AG09309 (cell line): ENCODE data around the gene CLDN10.

Experiments used
- DNase-seq: peaks from one replicate; pipeline ENCODE4 v3.0.0-alpha.2; 2010; ENCODE audit warnings: low read depth
- H3K4me3 ChIP-seq: 2 replicates; pipeline ENCODE4 v1.5.1; 2011; ENCODE audit warnings: mild to moderate bottlenecking, low read depth, low read length, moderate library complexity; ENCODE audit not compliant: control insufficient read depth
- TF ChIP-seq, protein P1 (sequence below): IDR thresholded peaks from 2 replicates; pipeline ENCODE4 v1.5.1; 2011; ENCODE audit warnings: mild to moderate bottlenecking, low read depth, low read length, inconsistent platforms; ENCODE audit not compliant: insufficient read depth, control insufficient read depth; ENCODE audit errors: missing control alignments

Gene CLDN10

DNA sequence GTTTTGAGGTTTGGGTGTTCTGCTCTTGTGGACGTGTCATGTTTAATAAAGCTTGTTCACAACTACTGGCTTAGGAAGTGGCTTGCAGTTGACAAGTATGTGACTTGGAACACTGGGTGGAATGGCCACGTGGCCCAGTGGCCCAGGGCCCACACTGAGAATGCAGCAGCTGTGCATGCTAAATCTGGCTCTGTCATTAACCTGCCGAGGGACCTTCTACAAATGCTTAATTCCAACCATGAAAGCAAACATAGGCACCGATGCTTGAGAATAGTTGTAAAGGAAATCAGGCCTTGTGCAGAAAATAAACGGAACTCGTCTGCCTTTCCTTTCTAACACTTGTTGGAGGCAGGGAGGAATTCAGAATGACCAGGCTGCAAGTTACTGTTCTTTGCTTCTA is 11.6 kb upstream of the CLDN10 start:
- TF ChIP-seq, protein P1, sequence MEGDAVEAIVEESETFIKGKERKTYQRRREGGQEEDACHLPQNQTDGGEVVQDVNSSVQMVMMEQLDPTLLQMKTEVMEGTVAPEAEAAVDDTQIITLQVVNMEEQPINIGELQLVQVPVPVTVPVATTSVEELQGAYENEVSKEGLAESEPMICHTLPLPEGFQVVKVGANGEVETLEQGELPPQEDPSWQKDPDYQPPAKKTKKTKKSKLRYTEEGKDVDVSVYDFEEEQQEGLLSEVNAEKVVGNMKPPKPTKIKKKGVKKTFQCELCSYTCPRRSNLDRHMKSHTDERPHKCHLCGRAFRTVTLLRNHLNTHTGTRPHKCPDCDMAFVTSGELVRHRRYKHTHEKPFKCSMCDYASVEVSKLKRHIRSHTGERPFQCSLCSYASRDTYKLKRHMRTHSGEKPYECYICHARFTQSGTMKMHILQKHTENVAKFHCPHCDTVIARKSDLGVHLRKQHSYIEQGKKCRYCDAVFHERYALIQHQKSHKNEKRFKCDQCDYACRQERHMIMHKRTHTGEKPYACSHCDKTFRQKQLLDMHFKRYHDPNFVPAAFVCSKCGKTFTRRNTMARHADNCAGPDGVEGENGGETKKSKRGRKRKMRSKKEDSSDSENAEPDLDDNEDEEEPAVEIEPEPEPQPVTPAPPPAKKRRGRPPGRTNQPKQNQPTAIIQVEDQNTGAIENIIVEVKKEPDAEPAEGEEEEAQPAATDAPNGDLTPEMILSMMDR, result no peak
- no peak overlapping the region for H3K4me3 ChIP-seq
- DNase-seq, result no peak

DNA sequence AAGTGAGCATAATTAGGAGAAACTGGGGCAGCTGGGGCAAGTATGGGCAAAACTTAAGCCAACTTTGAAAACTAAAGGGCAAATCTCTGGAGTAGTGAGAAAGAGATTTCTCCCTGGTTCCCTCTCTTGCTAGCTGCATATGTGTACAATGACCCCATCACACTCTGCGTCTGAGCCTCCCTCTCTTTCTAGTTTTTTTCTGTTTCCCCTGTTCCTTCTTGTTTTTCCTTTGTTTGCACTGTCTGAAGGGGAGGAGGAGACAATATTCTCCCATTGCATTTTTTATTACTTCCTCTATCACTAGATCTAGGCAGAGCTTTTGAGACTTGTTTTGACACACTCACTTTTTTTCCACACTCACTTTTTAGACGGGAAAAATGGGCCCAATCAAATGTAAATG is 11.2 kb upstream of the CLDN10 start:
- TF ChIP-seq, protein P1, result no peak
- DNase-seq, result no peak
- no peak overlapping the region for H3K4me3 ChIP-seq

DNA sequence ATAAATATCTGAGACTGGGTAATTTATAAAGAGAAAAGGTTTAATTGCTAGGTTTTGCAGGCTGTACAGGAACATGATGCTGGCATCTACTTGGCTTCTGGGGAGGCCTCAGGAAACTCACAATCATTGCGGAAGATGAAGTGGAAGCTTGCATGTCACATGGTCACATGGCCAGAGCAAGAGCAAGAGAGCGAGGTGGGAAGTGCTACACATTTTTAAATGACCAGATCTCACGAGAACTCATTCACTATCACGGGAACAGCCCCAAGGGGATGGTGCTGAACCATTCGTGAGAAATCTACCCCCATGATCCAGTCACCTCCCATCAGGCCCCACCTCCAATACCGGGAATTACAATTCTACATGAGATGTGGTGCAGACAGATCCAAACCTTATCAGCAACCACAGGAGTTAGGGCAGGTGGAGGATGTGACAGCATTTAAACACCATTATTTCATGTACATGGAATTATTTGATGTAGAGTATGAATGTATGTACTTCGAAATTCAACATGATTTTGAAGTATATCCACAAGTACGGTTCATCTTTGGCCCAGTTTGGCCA is 10.5 kb upstream of the CLDN10 start:
- DNase-seq, result no peak
- TF ChIP-seq, protein P1, result no peak
- H3K4me3 ChIP-seq, result no peak overlapping the region

DNA sequence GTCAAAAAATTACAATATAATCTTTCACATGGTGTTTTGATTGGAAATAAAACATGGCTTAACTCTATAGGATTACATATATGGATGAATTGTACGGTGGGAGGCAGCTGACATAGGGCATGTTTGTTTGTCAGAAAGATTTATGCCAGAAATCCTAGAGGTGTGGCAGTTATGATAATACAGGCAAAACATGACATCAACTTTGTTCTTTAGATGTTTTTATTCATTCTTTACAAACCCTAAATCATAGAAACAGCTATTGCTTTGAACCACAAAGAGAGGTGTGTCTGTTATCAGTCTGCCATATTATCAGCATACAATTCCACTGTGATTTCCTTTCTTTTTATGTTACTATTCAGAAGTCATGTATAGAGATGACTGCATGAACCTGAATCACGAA is 8.2 kb upstream of the CLDN10 start:
- no peak for DNase-seq
- TF ChIP-seq, protein P1, result no peak
- no peak overlapping the region for H3K4me3 ChIP-seq

DNA sequence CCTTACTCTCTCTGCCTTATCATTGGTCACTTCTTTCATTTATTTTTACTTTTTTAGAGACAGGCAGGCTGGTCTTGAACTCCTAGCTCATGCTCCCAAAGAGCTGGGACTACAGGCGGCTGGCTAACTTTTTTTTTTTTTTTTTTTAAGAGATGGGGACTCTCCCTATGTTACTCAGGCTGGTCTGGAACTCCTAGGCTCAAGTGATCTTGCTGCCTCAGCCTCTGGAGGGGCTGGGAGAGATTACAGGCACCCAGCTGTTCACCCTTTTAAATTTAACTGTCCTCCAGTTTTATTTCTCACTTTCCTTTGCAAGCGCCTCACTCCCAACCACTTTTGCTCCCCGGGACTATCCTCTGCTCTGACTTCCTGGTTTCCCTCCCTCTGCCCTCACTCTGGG is 5.6 kb upstream of the CLDN10 start:
- TF ChIP-seq, protein P1, result no peak
- H3K4me3 ChIP-seq, result no peak overlapping the region
- DNase-seq, result no peak

DNA sequence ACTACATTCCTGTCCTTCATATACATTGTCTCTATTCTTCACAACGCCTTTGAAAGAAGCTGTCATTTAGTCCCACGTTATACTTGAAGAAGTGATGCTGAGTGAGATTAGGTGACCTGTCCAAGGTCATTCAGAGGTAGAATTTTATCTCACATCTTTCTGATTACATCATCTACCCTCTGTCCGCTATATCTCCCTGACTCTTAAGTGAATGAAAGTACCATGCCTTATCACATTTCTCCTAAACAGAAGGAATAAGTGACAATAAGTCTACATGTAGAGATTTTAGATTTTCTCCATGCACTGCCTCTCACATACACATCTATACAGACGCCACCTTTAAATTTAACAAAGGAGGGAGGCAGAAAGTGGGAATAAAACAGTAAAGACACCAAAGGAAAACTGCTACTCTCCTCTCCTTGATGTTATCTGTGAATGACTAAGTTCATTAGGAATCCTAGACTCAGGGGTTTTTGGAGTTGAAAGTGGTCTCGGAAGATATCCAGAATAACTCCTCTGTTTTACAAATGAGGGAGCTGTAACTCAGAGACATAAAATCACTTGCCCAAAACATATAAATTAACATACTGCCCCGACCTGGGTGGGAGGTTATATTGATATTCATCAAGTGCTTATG is 4.9 kb upstream of the CLDN10 start:
- TF ChIP-seq, protein P1, result no peak
- no peak for DNase-seq
- H3K4me3 ChIP-seq, result no peak overlapping the region
